Endothelial cell of umbilical vein (primary cell): ENCODE measurements around the gene PPTC7. TPM values are rescaled to one million over a fixed set of nuclear protein-coding genes. Genes with fewer than 3 reads are reported as not detected.

ENCODE experiments used
- BruUV-seq: library from RNA; stranded (reverse); fragments of 400-500 nt; replicated peaks from 2 replicates; lab custom pipeline; 2021; lab: Mats Ljungman, UMichigan
- CTCF ChIA-PET: fragments of 300-600, 350-600 bp; sonication (Branson Sonifier 250); formaldehyde crosslinking; loops from one replicate; lab custom pipeline; 2021; ENCODE audit warnings: antibody characterized with exemption, inconsistent platforms; lab: Charles Lee
- POLR2A ChIA-PET: fragments of 300-600, 350-600 bp; sonication (Branson Sonifier 250); formaldehyde crosslinking; loops from one replicate; lab custom pipeline; 2021; ENCODE audit warnings: antibody characterized with exemption, inconsistent platforms; lab: Charles Lee
- DNase-seq: peaks from one replicate; pipeline ENCODE4 v3.0.0-alpha.2; 2011; ENCODE audit warnings: low read depth, low spot score
- FAIRE-seq: peaks from 2 replicates; lab custom pipeline; 2011; peaks lifted over from hg19 to GRCh38; lab: Jason Lieb, UNC
- H2AFZ ChIP-seq: 2 replicates; pipeline ENCODE4 v1.6.0; 2012; ENCODE audit warnings: low read depth, low read length, control low read depth, inconsistent platforms
- H3K27ac ChIP-seq: 2 replicates; pipeline ENCODE4 v1.5.1; 2011; ENCODE audit warnings: low read depth, mild to moderate bottlenecking, control low read depth, low read length, moderate library complexity; ENCODE audit not compliant: insufficient read depth
- H3K27me3 ChIP-seq, 2 experiments: 2 replicates each; pipeline versions ENCODE4 v1.6.0 to v1.6.1; 2011; ENCODE audit warnings: low read length in 2 of 2, mixed read lengths in 1 of 2; ENCODE audit not compliant: control insufficient read depth in 2 of 2, insufficient read depth in 2 of 2
- H3K36me3 ChIP-seq, 2 experiments: 2 replicates in 1 of 2; 3 replicates in 1 of 2; pipeline ENCODE4 v1.5.1; 2011; ENCODE audit warnings: low read length in 2 of 2, mild to moderate bottlenecking in 1 of 2, moderate library complexity in 1 of 2; ENCODE audit not compliant: control insufficient read depth in 2 of 2, insufficient read depth in 2 of 2; ENCODE audit errors: extremely low read depth in 1 of 2
- H3K4me1 ChIP-seq: 3 replicates; pipeline ENCODE4 v1.5.1; 2011; ENCODE audit warnings: mild to moderate bottlenecking, low read length; ENCODE audit not compliant: control insufficient read depth, insufficient read depth; ENCODE audit errors: extremely low read depth
- H3K4me2 ChIP-seq: 2 replicates; pipeline ENCODE4 v1.6.1; 2011; ENCODE audit warnings: low read length, control low read depth, mixed read lengths; ENCODE audit not compliant: insufficient read depth
- H3K4me3 ChIP-seq, 3 experiments: fragments of 200-600 bp in 1 of 3; sonication (generic), shearing (Covaris generic) in 1 of 3; replicated peaks in 1 of 3; 2 replicates each; pipeline ENCODE4 v1.5.1; 2011 to 2016; ENCODE audit warnings: control low read depth in 3 of 3, low read length in 3 of 3, mild to moderate bottlenecking in 2 of 3, inconsistent platforms in 1 of 3, low read depth in 1 of 3, moderate library complexity in 1 of 3; ENCODE audit not compliant: insufficient read depth in 1 of 3
- H3K79me2 ChIP-seq: 2 replicates; pipeline ENCODE4 v1.6.0; 2012; ENCODE audit warnings: low read length, inconsistent platforms; ENCODE audit not compliant: control insufficient read depth, insufficient read depth
- H3K9ac ChIP-seq: replicated peaks from 2 replicates; pipeline ENCODE3; 2011; ENCODE audit warnings: low read length, control low read depth; ENCODE audit not compliant: insufficient read depth; ENCODE audit errors: extremely low read depth
- H3K9me1 ChIP-seq: replicated peaks from 3 replicates; pipeline ENCODE4 v1.6.0; 2011; ENCODE audit warnings: mild to moderate bottlenecking, low read length; ENCODE audit not compliant: control insufficient read depth, insufficient read depth; ENCODE audit errors: extremely low read depth
- H3K9me3 ChIP-seq: replicated peaks from 2 replicates; pipeline ENCODE4 v1.5.1; 2012; ENCODE audit warnings: low read length, inconsistent platforms; ENCODE audit not compliant: control insufficient read depth, insufficient read depth
- H4K20me1 ChIP-seq: replicated peaks from 2 replicates; pipeline ENCODE3; 2011; ENCODE audit warnings: mild to moderate bottlenecking, low read length; ENCODE audit not compliant: control insufficient read depth, insufficient read depth; ENCODE audit errors: extremely low read depth
- CTCF ChIP-seq, 2 donors: IDR thresholded peaks; 1 replicate in 1 of 2; 2 replicates in 1 of 2; pipeline ENCODE4 v1.5.1; 2011; ENCODE audit warnings: low read length in 2 of 2, mild to moderate bottlenecking in 2 of 2, moderate library complexity in 2 of 2, control low read depth in 1 of 2, inconsistent platforms in 1 of 2, low read depth in 1 of 2; ENCODE audit not compliant: insufficient read depth in 1 of 2; ENCODE audit errors: extremely low read depth in 1 of 2
- EZH2 ChIP-seq: IDR thresholded peaks from 2 replicates; pipeline ENCODE4 v1.6.1; 2012; ENCODE audit warnings: borderline replicate concordance, low read depth, mild to moderate bottlenecking, moderate library complexity, low read length, inconsistent platforms; ENCODE audit not compliant: severe bottlenecking
- FOS ChIP-seq: IDR thresholded peaks from 2 replicates; pipeline ENCODE4 v1.6.1; 2011; ENCODE audit warnings: mild to moderate bottlenecking, low read length, moderate library complexity, borderline replicate concordance; ENCODE audit not compliant: insufficient read depth
- GATA2 ChIP-seq: IDR thresholded peaks from 2 replicates; pipeline ENCODE4 v1.7.0; 2011; ENCODE audit warnings: low read depth, mild to moderate bottlenecking, moderate library complexity, mixed read lengths, low read length; ENCODE audit not compliant: insufficient read length, insufficient read depth
- JUN ChIP-seq: IDR thresholded peaks from 2 replicates; pipeline ENCODE4 v1.6.1; 2011; ENCODE audit warnings: borderline replicate concordance, low read depth; ENCODE audit not compliant: insufficient read length, insufficient read depth
- MYC ChIP-seq: IDR thresholded peaks from one replicate; pipeline ENCODE4 v1.6.1; 2011; ENCODE audit warnings: mild to moderate bottlenecking, low read depth, low read length
- POLR2A ChIP-seq: IDR thresholded peaks from 2 replicates; pipeline ENCODE4 v1.6.1; 2012; ENCODE audit warnings: low read depth, mild to moderate bottlenecking, control low read depth, low read length
- POLR2AphosphoS5 ChIP-seq: IDR thresholded peaks from 2 replicates; pipeline ENCODE4 v1.6.1; 2012; ENCODE audit warnings: low read depth, mild to moderate bottlenecking, control low read depth, low read length, moderate library complexity; ENCODE audit not compliant: insufficient read depth
- dilution Hi-C: fragments of 300-500 bp; cut with MboI; formaldehyde crosslinking; loops from one replicate; pipeline ENCODE4 v1.15.0; 2019; ENCODE audit warnings: low sequenced_read_pairs; ENCODE audit not compliant: extremely low pct_ligation_motif_present
- intact Hi-C: fragments of 100-400 bp; cut with micrococcal nuclease; formaldehyde crosslinking; loops from one replicate; pipeline ENCODE4 v1.10.0; 2022
- polyA plus RNA-seq, 4 experiments: library from polyadenylated mRNA; depleted of rRNA in 3 of 4; stranded (reverse) in 3 of 4; unstranded in 1 of 4; fragments of >200 nt; gene quantifications; 2 replicates each; pipeline versions ENCODE4 v1.2.1 to v1.2.3, GENCODE V29; 2011 to 2012; ENCODE audit warnings: missing spikeins in 1 of 4
- small RNA-seq: library from RNA; depleted of rRNA; stranded (forward); fragments of <200 nt; gene quantifications from one replicate; pipeline ENCODE3, GENCODE V24; 2012; ENCODE audit warnings: low replicate concordance, low read depth; ENCODE audit not compliant: insufficient read depth, insufficient read length
- total RNA-seq: library from RNA; stranded (reverse); gene quantifications from 2 replicates; pipeline ENCODE4 v1.2.3, GENCODE V29; 2021
- TF ChIP-seq, protein P1 (sequence below): IDR thresholded peaks from 2 replicates; pipeline ENCODE4 v1.6.1; 2011; ENCODE audit not compliant: insufficient read depth, insufficient read length

The PPTC7 gene
- total and polyA plus RNA-seq, 2 donors (not counting 3 experiments of a cell fraction or from before 2014, with no cell fraction given): 8.4 to 15.2 TPM

GRCh38 chr12:110498984-110499706 is 84.0 kb downstream of the PPTC7 start:
- Histone ChIP-seq H3K4me1 (peaks cover 13% of the 10 kb centered on the region), H3K27me3 (no peaks in the 10 kb centered on the region), H3K9me3 (no peaks in the 10 kb centered on the region), H3K36me3 (peaks cover 4 to 9% of the 10 kb centered on the region in 2 experiments), H3K4me2 (no peak overlapping the region), H3K9me1 (no peaks in the 10 kb centered on the region), H4K20me1 (peaks cover 2% of the 10 kb centered on the region), H3K9ac (no peak overlapping the region), H3K27ac (no peak overlapping the region), H3K4me3 (no peak overlapping the region), H3K79me2 (peaks cover 49% of the 10 kb centered on the region), H2AFZ (no peak overlapping the region)
- CTCF ChIA-PET: interaction anchor here (1.2 to 5.1 kb wide), 3 partner anchors 30 to 102 kb away, joined by 3 to 40 read pairs (median 13); partner anchors contain the start of genes ARPC3, FAM216A and GPN3
- dilution Hi-C loops (no loop called here), intact Hi-C loops (no loop called here)
- FAIRE-seq (no peak), DNase-seq (no peak)
- no TSS peak for BruUV-seq
- TF ChIP-seq, protein P1, sequence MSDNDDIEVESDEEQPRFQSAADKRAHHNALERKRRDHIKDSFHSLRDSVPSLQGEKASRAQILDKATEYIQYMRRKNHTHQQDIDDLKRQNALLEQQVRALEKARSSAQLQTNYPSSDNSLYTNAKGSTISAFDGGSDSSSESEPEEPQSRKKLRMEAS: no peak
- TF ChIP-seq JUN (no peak), EZH2 (no peak), CTCF (IDR thresholded peaks at IDR 0.05; ENCODE audit: extremely low read depth in 1 of 2, insufficient read depth in 1 of 2, low read depth in 1 of 2, low read length in 2 of 2) (no peak), MYC (no peak), POLR2A (no peak), POLR2AphosphoS5 (no peak), FOS (no peak), GATA2 (no peak)
- POLR2A ChIA-PET: no interaction called here

Small RNA genes lying within 50 kb of the gene (small RNA-seq; reads per million reads assigned to genes)
- not detected for gene RF00278
- gene RN7SL387P: not detected

Other genes starting within 250 kb of the PPTC7 start
- 76.6 and 89.0 TPM in 2 replicates for gene ANAPC7, start 179.6 kb downstream of the PPTC7 start, total RNA-seq
- gene ANAPC7, start 179.6 kb downstream of the PPTC7 start, polyA plus RNA-seq: 54.2 and 56.0 TPM in 2 replicates
- 304 and 308 TPM in 2 replicates for gene ARPC3, start 133.0 kb downstream of the PPTC7 start, total RNA-seq
- gene ARPC3, start 133.0 kb downstream of the PPTC7 start, polyA plus RNA-seq: 36.8 and 92.8 TPM in 2 replicates
- gene GPN3, start 115.1 kb downstream of the PPTC7 start, total RNA-seq: 25.0 and 29.6 TPM in 2 replicates
- 17.8 and 26.6 TPM in 2 replicates for gene GPN3, start 115.1 kb downstream of the PPTC7 start, polyA plus RNA-seq
- gene FAM216A, start 114.5 kb downstream of the PPTC7 start, total RNA-seq: 7.9 and 11.7 TPM in 2 replicates
- 11.6 and 12.4 TPM in 2 replicates for gene FAM216A, start 114.5 kb downstream of the PPTC7 start, polyA plus RNA-seq
- gene VPS29, start 81.2 kb downstream of the PPTC7 start, total RNA-seq: 147 and 155 TPM in 2 replicates
- gene VPS29, start 81.2 kb downstream of the PPTC7 start, polyA plus RNA-seq: 111 and 138 TPM in 2 replicates
- 0.15 TPM in 1 of 2 replicates, not detected in the other for gene RAD9B, start 81.0 kb downstream of the PPTC7 start, total RNA-seq
- gene RAD9B, start 81.0 kb downstream of the PPTC7 start, polyA plus RNA-seq: 0.08 and 0.11 TPM in 2 replicates
- gene TCTN1, start 30.8 kb upstream of the PPTC7 start, total RNA-seq: 20.1 and 21.1 TPM in 2 replicates
- gene TCTN1, start 30.8 kb upstream of the PPTC7 start, polyA plus RNA-seq: 23.3 and 31.4 TPM in 2 replicates
- 3.7 and 4.8 TPM in 2 replicates for gene HVCN1, start 105.8 kb upstream of the PPTC7 start, total RNA-seq
- gene HVCN1, start 105.8 kb upstream of the PPTC7 start, polyA plus RNA-seq: 6.3 and 8.4 TPM in 2 replicates
- 139 and 140 TPM in 2 replicates for gene PPP1CC, start 159.6 kb upstream of the PPTC7 start, total RNA-seq
- gene PPP1CC, start 159.6 kb upstream of the PPTC7 start, polyA plus RNA-seq: 56.5 and 67.1 TPM in 2 replicates